Motor neuron (in vitro differentiated cells): ENCODE measurements around the gene LUC7L. TPM values are rescaled to one million over a fixed set of nuclear protein-coding genes. Genes with fewer than 3 reads are reported as not detected.
"Not testable (repeated sequence)": the region's sequence is repeated elsewhere in the genome, so short reads cannot be mapped to it uniquely, and the experiment has no call there.

Source experiments
- ATAC-seq, 8 experiments: fragments of 200-7000 bp; cut with Tn5 transposase; replicated peaks in 6 of 8; 2 replicates each; pipeline ENCODE4 v1.8.0; 2021; ENCODE audit warnings: mild to moderate bottlenecking in 8 of 8, moderate library complexity in 8 of 8
- H3K27ac ChIP-seq, 2 donors: fragments of 250-450 bp; sonication (Bioruptor Pico); 2 replicates each; pipeline ENCODE4 v1.9.0; 2021; ENCODE audit warnings: antibody characterized with exemption in 2 of 2, mild to moderate bottlenecking in 2 of 2, moderate library complexity in 1 of 2
- H3K4me1 ChIP-seq, 2 donors: fragments of 250-450 bp; sonication (Bioruptor Pico); replicated peaks in 1 of 2; 2 replicates each; pipeline ENCODE4 v1.6.1; 2021; ENCODE audit warnings: antibody characterized with exemption in 2 of 2, mild to moderate bottlenecking in 2 of 2, moderate library complexity in 1 of 2
- H3K4me3 ChIP-seq, 5 donors: fragments of 250-450 bp; sonication (Bioruptor Pico); 2 replicates each; pipeline ENCODE4 v1.9.0; 2021; ENCODE audit warnings: antibody characterized with exemption in 5 of 5, mild to moderate bottlenecking in 5 of 5, moderate library complexity in 4 of 5
- WGBS, 10 experiments: fragments of 450-650 bp; shearing (Covaris generic); methylation state at CpG; one replicate each; pipeline ENCODE4 v1.0.0; 2022; 5-methylcytosine and 5-hydroxymethylcytosine counted together
- in situ Hi-C, 9 experiments: fragments of 400-800 bp; cut with MboI; loops; one replicate each; pipeline ENCODE4 v1.15.0; 2021; ENCODE audit warnings: low sequenced_read_pairs in 9 of 9, low pct_unique_long_range_greater_than_20kb in 2 of 9; ENCODE audit not compliant: unreplicated experiment in 9 of 9
- total RNA-seq, 8 experiments: library from RNA; unstranded; fragments of 300-600 nt; gene quantifications; 2 replicates each; pipeline versions ENCODE4 v1.2.3 to v1.2.4, GENCODE V29; 2022

LUC7L gene
- total RNA-seq, 8 experiments from 2014 or later = 75.5 to 188 (median 90.9) TPM

GRCh38 chr16:259814-260253, 30.6 kb upstream of the LUC7L start:
- Histone ChIP-seq H3K4me3 (no peak overlapping the region), H3K4me1 (no peaks in the 10 kb centered on the region), H3K27ac (no peak overlapping the region)
- in situ Hi-C loops = no loop called here
- ATAC-seq = no peak
- WGBS, 10 experiments = 80 to 100% methylated on average over 1 of the region's 13 CpGs; no CpG with 5 or more reads in 8 of the 10 experiments

GRCh38 chr16:259226-259625, 30.0 kb upstream of the LUC7L start:
- ATAC-seq = no peak
- Histone ChIP-seq H3K27ac (no peak overlapping the region), H3K4me1 (no peaks in the 10 kb centered on the region), H3K4me3 (no peak overlapping the region)
- in situ Hi-C loops = no loop called here
- 73 to 100% (median 92%) methylated on average over 1 to 10 of the region's 10 CpGs; no CpG with 5 or more reads in 1 of the 10 experiments for WGBS, 10 experiments

GRCh38 chr16:258091-258490, 28.8 kb upstream of the LUC7L start:
- WGBS, 10 experiments = 83 to 100% (median 93%) methylated on average over 2 to 5 of the region's 13 CpGs; no CpG with 5 or more reads in 6 of the 10 experiments
- H3K4me3 ChIP-seq, ATAC-seq, H3K27ac ChIP-seq, in situ Hi-C loops, H3K4me1 ChIP-seq: not testable (repeated sequence)

- in situ Hi-C loops = no loop called here
- Histone ChIP-seq H3K4me1 (no peaks in the 10 kb centered on the region), H3K27ac (no peak overlapping the region), H3K4me3 (no peak overlapping the region)
- no peak for ATAC-seq
- 90 to 100% (median 100%) methylated on average over 1 to 4 of the region's 6 CpGs; no CpG with 5 or more reads in 1 of the 10 experiments for WGBS, 10 experiments
These were observed 25.9 kb upstream of the LUC7L start for GRCh38 chr16:255183-255582.

- no peak for ATAC-seq
- WGBS, 10 experiments = 85 to 100% (median 100%) methylated on average over 1 to 14 of the region's 25 CpGs; no CpG with 5 or more reads in 3 of the 10 experiments
- H3K4me1 ChIP-seq = no peaks in the 10 kb centered on the region
- H3K4me3 ChIP-seq = no peak overlapping the region
- H3K27ac ChIP-seq = no peak overlapping the region
- in situ Hi-C loops = no loop called here
These were observed 25.2 kb upstream of the LUC7L start for GRCh38 chr16:254461-254860.

- Histone ChIP-seq H3K4me1 (no peaks in the 10 kb centered on the region), H3K4me3 (no peak overlapping the region), H3K27ac (no peak overlapping the region)
- 40 to 100% (median 93%) methylated on average over 1 to 5 of the region's 6 CpGs; no CpG with 5 or more reads in 4 of the 10 experiments for WGBS, 10 experiments
- in situ Hi-C loops = no loop called here
- ATAC-seq = peak in 1 of 8 experiments; percentile 24
These were observed 24.6 kb upstream of the LUC7L start for GRCh38 chr16:253833-254232.

GRCh38 chr16:252366-253337, 23.4 kb upstream of the LUC7L start:
- no peaks in the 10 kb centered on the region for H3K4me1 ChIP-seq
- 59 to 95% (median 89%) methylated on average over 3 to 23 of the region's 30 CpGs for WGBS, 10 experiments
- H3K4me3 ChIP-seq = no peak overlapping the region
- no peak overlapping the region for H3K27ac ChIP-seq
- peak in 1 of 8 experiments; percentile 38 for ATAC-seq
- in situ Hi-C loops = no loop called here

GRCh38 chr16:249431-249830, 20.2 kb upstream of the LUC7L start:
- 17 to 100% (median 88%) methylated on average over 1 to 7 of the region's 12 CpGs; no CpG with 5 or more reads in 4 of the 10 experiments for WGBS, 10 experiments
- no peak overlapping the region for H3K27ac ChIP-seq
- no peak for ATAC-seq
- no peak overlapping the region for H3K4me3 ChIP-seq
- no peaks in the 10 kb centered on the region for H3K4me1 ChIP-seq
- in situ Hi-C loops = no loop called here

- Histone ChIP-seq H3K4me3 (no peak overlapping the region), H3K4me1 (no peaks in the 10 kb centered on the region), H3K27ac (no peak overlapping the region)
- WGBS, 10 experiments = 90 to 100% (median 93%) methylated on average over 1 to 7 of the region's 12 CpGs; no CpG with 5 or more reads in 6 of the 10 experiments
- in situ Hi-C loops = no loop called here
- no peak for ATAC-seq
These were observed 17.8 kb upstream of the LUC7L start for GRCh38 chr16:247027-247426.

GRCh38 chr16:245105-245504, 15.9 kb upstream of the LUC7L start:
- Histone ChIP-seq H3K4me3 (no peak overlapping the region), H3K27ac (no peak overlapping the region), H3K4me1 (no peaks in the 10 kb centered on the region)
- ATAC-seq = no peak
- in situ Hi-C loops = no loop called here
- 79 to 95% (median 93%) methylated on average over 1 to 8 of the region's 9 CpGs; no CpG with 5 or more reads in 3 of the 10 experiments for WGBS, 10 experiments

GRCh38 chr16:243348-243747, 14.1 kb upstream of the LUC7L start:
- ATAC-seq = no peak
- 73 to 100% (median 100%) methylated on average over 1 to 4 of the region's 4 CpGs; no CpG with 5 or more reads in 1 of the 10 experiments for WGBS, 10 experiments
- no peak overlapping the region for H3K4me3 ChIP-seq
- in situ Hi-C loops = no loop called here
- H3K27ac ChIP-seq = no peak overlapping the region
- H3K4me1 ChIP-seq = no peaks in the 10 kb centered on the region

GRCh38 chr16:242281-242680, 13.0 kb upstream of the LUC7L start:
- H3K27ac ChIP-seq = no peak overlapping the region
- WGBS, 10 experiments = 40 to 100% (median 92%) methylated on average over 1 to 9 of the region's 10 CpGs; no CpG with 5 or more reads in 1 of the 10 experiments
- H3K4me1 ChIP-seq = no peaks in the 10 kb centered on the region
- no peak overlapping the region for H3K4me3 ChIP-seq
- ATAC-seq = no peak
- in situ Hi-C loops = no loop called here

GRCh38 chr16:240559-240958, 11.3 kb upstream of the LUC7L start:
- ATAC-seq = no peak
- Histone ChIP-seq H3K4me3 (no peak overlapping the region), H3K27ac (no peak overlapping the region), H3K4me1 (no peaks in the 10 kb centered on the region)
- in situ Hi-C loops = no loop called here
- WGBS, 10 experiments = 0 to 100% (median 93%) methylated on average over 1 to 4 of the region's 8 CpGs; no CpG with 5 or more reads in 2 of the 10 experiments
